Activated CD4-positive, alpha-beta T cell treated with anti-CD3 and anti-CD28 coated beads, Interleukin-10, Interleukin-2, amounts not matched to agents 100 ng/mL and 50 ng/mL, durations not matched to agents 16 hours and 8 hours (primary cell): ENCODE measurements around the gene CX3CL1.
"Not testable (repeated sequence)": the region's sequence is repeated elsewhere in the genome, so short reads cannot be mapped to it uniquely, and the experiment has no call there.

ENCODE experiments used
- DNase-seq: peaks from one replicate; pipeline ENCODE4 v3.0.0-alpha.2; 2020

The CX3CL1 gene

GRCh38 chr16:57383276-57384247 lies 11.3 kb downstream of the CX3CL1 start:
- DNase-seq, result no peak

- no peak for DNase-seq
Measured at GRCh38 chr16:57384248-57385070, 12.2 kb downstream of the CX3CL1 start.

- no peak for DNase-seq
Measured at GRCh38 chr16:57385083-57385482, 12.8 kb downstream of the CX3CL1 start.

- DNase-seq, result no peak
Measured at GRCh38 chr16:57386381-57386951, 14.2 kb downstream of the CX3CL1 start.

- DNase-seq, result no peak
Measured at GRCh38 chr16:57387598-57388354, 15.5 kb downstream of the CX3CL1 start.

GRCh38 chr16:57388359-57389086 lies 16.2 kb downstream of the CX3CL1 start:
- DNase-seq, result no peak

- DNase-seq, result no peak
Measured at GRCh38 chr16:57389087-57389468, 16.8 kb downstream of the CX3CL1 start.

GRCh38 chr16:57390636-57391295 lies 18.5 kb downstream of the CX3CL1 start:
- no peak for DNase-seq

GRCh38 chr16:57391300-57391699 lies 19.0 kb downstream of the CX3CL1 start:
- no peak for DNase-seq

- DNase-seq, result no peak
Measured at GRCh38 chr16:57391708-57392107, 19.4 kb downstream of the CX3CL1 start.

GRCh38 chr16:57392694-57393093 lies 20.4 kb downstream of the CX3CL1 start:
- no peak for DNase-seq

GRCh38 chr16:57394444-57394843 lies 22.2 kb downstream of the CX3CL1 start:
- DNase-seq, result no peak

GRCh38 chr16:57395026-57395425 lies 22.7 kb downstream of the CX3CL1 start:
- DNase-seq, result no peak

GRCh38 chr16:57396786-57397185 lies 24.5 kb downstream of the CX3CL1 start:
- no peak for DNase-seq

GRCh38 chr16:57397493-57397892 lies 25.2 kb downstream of the CX3CL1 start:
- not testable (repeated sequence) for DNase-seq

- no peak for DNase-seq
Measured at GRCh38 chr16:57401943-57402640, 29.8 kb downstream of the CX3CL1 start.

- DNase-seq, result no peak
Measured at GRCh38 chr16:57403965-57404817, 31.9 kb downstream of the CX3CL1 start, which contains the start of gene CCL17. CCL17 (plus strand) TSS chr16:57404767; CDS start chr16:57413933, 9,166 bp downstream.

- DNase-seq, result no peak
Measured at GRCh38 chr16:57405097-57405496, 32.8 kb downstream of the CX3CL1 start.

GRCh38 chr16:57406881-57407280 lies 34.6 kb downstream of the CX3CL1 start:
- DNase-seq, result no peak
